ENCODE data around the gene OBP2B.
"Not testable (repeated sequence)": the region's sequence is repeated elsewhere in the genome, so short reads cannot be mapped to it uniquely, and the experiment has no call there.

OBP2B gene

DNA sequence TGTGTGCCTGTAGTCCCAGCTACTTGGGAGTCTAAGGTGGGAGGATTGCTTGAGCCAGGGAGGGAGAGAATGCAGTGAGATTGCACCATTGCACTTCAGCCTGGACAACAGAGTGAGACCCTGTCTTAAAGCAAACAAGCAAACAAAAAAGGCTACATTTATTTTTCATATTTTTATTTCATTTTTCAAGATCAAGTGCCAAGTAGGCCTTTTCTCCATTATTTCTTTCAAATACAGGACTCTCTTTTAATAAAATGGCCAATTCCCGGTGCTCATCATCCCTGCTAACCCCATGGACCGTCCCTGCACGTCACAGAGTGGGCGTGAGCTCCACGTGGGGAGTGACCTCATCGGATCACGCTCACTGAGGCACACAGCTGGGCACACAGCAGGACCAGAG is 36.0 kb downstream of the OBP2B start:
- H3K4me3 ChIP-seq (ENCODE audit: low read length): no peak overlapping the region
- H3K27ac ChIP-seq (ENCODE audit: low read depth, low read length): no peak overlapping the region
- WGBS: 90% methylated on average over 7 of the region's 7 CpGs
- H3K9me3 ChIP-seq (ENCODE audit: insufficient read depth, low read depth, low read length): no peaks in the 10 kb centered on the region
- no peaks in the 10 kb centered on the region for H3K4me1 ChIP-seq (ENCODE audit: insufficient read depth, low read length)
- no peak overlapping the region for H3K9ac ChIP-seq (ENCODE audit: low read depth, low read length)
- peaks cover 11% of the 10 kb centered on the region for H3K27me3 ChIP-seq (ENCODE audit: insufficient read depth, low read length)
- H3K36me3 ChIP-seq (ENCODE audit: insufficient read depth, low read length): no peaks in the 10 kb centered on the region

DNA sequence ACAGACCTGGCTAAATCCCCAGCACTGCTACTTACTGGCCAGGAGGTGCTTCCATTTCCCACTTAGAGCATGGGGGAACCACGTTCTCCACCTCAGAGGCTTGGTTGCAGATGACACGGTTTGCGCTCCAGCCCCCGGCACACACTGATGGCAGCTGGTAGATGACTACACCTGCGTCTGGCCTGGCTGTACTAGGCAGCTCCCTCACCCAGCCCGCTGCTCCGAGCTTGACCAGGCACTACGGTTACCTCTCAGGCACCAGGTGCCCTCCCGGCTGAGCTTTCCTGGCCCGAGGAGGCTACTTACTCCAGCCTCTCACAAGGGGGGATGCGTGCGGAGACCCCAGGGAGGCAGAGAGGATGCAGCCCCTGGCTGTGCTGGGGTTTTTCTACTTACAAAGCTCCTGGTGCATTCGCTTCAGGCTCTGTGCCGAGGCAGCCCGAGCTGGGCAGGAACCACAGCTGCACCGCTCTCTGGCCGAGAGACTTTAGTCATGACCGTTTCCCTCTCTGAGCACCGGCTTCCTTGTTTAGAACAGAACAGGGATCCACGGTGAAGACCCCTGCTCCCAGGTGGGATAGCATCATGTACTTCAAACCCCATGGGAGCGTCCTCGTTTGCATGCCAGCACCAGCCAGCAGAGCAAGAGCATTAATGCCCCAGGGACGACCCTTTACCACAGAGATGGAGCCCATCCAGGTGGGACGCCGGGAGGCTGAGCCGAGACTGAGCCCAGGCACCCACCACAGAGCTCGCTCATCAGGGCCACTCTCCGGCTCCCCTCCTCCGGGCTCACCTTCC is 37.7 kb downstream of the OBP2B start:
- Histone ChIP-seq H3K27me3 (ENCODE audit: insufficient read depth, low read length) (peaks cover 11% of the 10 kb centered on the region), H3K4me3 (ENCODE audit: low read length) (no peak overlapping the region), H3K27ac (ENCODE audit: low read depth, low read length) (no peak overlapping the region), H3K9ac (ENCODE audit: low read depth, low read length) (no peak overlapping the region), H3K4me1 (ENCODE audit: insufficient read depth, low read length) (no peaks in the 10 kb centered on the region), H3K36me3 (ENCODE audit: insufficient read depth, low read length) (no peaks in the 10 kb centered on the region), H3K9me3 (ENCODE audit: insufficient read depth, low read depth, low read length) (no peaks in the 10 kb centered on the region)
- WGBS: 91% methylated on average over 29 of the region's 29 CpGs

DNA sequence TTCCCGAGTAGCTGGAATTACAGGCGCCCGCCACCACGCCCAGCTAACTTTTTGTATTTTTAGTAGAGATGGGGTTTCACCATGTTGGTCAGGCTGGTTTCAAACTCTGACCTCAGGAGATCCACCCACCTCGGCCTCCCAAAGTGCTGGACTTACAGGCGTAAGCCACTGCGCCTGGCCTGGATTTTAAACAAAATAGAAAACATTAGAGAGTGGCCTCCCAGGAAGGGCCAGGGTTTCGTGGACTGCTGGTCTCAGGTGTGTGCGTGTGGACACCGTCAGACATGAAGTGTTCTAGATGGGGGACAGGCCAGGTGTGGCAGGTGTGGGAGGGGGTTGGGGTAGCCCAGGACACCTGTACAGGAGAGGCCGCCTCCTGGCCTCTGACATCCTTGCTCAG is 38.3 kb downstream of the OBP2B start:
- Histone ChIP-seq H3K27me3 (ENCODE audit: insufficient read depth, low read length) (peaks cover 11% of the 10 kb centered on the region), H3K27ac (ENCODE audit: low read depth, low read length) (no peak overlapping the region), H3K9me3 (ENCODE audit: insufficient read depth, low read depth, low read length) (no peaks in the 10 kb centered on the region), H3K9ac (ENCODE audit: low read depth, low read length) (no peak overlapping the region), H3K4me3 (ENCODE audit: low read length) (no peak overlapping the region), H3K4me1 (ENCODE audit: insufficient read depth, low read length) (no peaks in the 10 kb centered on the region), H3K36me3 (ENCODE audit: insufficient read depth, low read length) (no peaks in the 10 kb centered on the region)
- 92% methylated on average over 11 of the region's 11 CpGs for WGBS

DNA sequence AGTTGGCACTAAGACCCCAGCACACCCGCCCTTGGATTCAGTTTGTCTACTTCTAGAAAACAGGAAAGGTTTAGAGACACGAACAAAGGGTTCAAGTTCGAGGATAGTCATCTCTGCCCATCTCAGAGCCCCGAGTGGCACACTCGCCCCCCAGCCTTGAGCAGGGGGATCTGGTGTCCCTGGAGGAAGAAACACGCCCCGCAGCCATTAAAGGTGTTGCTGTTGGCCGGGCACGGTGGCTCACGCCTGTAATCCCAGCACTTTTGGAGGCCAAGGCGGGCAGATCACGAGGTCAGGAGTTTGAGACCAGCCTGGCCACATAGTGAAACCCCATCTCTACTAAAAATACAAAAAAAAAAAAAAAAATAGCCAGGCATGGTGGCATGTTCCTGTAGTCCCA is 39.4 kb downstream of the OBP2B start:
- peaks cover 11% of the 10 kb centered on the region for H3K27me3 ChIP-seq (ENCODE audit: insufficient read depth, low read length)
- not testable (repeated sequence) for H3K9me3 ChIP-seq (ENCODE audit: insufficient read depth, low read depth, low read length); H3K4me3 ChIP-seq (ENCODE audit: low read length); H3K36me3 ChIP-seq (ENCODE audit: insufficient read depth, low read length); H3K27ac ChIP-seq (ENCODE audit: low read depth, low read length); H3K4me1 ChIP-seq (ENCODE audit: insufficient read depth, low read length); H3K9ac ChIP-seq (ENCODE audit: low read depth, low read length)
- WGBS: 94% methylated on average over 12 of the region's 12 CpGs

DNA sequence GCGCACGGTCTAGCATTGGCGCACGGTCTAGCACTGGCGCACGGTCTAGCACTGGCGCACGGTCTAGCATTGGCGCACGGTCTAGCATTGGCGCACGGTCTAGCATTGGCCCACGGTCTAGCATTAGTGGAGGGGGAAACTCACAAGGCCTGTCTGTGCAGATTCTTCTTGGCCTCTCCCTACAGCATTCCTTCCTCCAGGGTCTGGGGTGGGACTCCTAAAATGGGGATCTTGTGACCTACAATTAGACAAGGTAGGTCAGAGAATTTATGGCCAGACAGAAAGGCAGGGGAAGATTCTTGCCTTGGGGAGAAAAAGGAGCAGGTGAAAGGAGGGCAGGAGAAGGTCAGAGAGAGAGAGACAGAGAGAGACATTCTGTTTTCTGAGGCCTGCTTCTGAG is 39.9 kb downstream of the OBP2B start:
- WGBS: 93% methylated on average over 13 of the region's 13 CpGs
- no peak overlapping the region for H3K9ac ChIP-seq (ENCODE audit: low read depth, low read length)

DNA sequence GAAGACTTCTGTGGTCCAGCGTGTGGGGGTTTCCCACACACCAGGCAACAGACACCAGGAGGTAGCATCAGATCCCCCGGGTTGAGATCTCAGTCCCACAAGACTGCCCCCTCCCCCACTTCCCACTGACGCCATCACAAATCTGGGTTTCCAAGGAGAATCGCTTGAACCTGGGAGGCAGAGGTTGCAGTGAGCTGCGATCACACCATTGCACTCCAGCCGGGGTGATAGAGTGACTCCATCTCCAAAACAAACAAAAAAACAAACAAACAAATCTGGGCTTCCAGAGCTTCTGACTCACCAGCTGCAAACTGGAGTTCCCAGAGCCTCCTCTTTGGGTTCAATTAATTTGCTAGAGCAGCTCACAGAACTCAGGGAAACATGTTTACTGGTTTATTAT is 40.6 kb downstream of the OBP2B start:
- WGBS: 37% methylated on average over 6 of the region's 6 CpGs
- no peaks in the 10 kb centered on the region; the same call in 1 of the 2 replicates for H3K4me1 ChIP-seq (ENCODE audit: insufficient read depth, low read length)

More for the DNA sequence above, 39.9 kb downstream of the OBP2B start:
- no peaks in the 10 kb centered on the region for H3K9me3 ChIP-seq (ENCODE audit: insufficient read depth, low read depth, low read length)
- H3K4me1 ChIP-seq (ENCODE audit: insufficient read depth, low read length): no peaks in the 10 kb centered on the region; the same call in 1 of the 2 replicates
- no peak overlapping the region for H3K27ac ChIP-seq (ENCODE audit: low read depth, low read length)
- no peak overlapping the region for H3K4me3 ChIP-seq (ENCODE audit: low read length)
- H3K27me3 ChIP-seq (ENCODE audit: insufficient read depth, low read length): peaks cover 11% of the 10 kb centered on the region
- no peaks in the 10 kb centered on the region for H3K36me3 ChIP-seq (ENCODE audit: insufficient read depth, low read length)

DNA sequence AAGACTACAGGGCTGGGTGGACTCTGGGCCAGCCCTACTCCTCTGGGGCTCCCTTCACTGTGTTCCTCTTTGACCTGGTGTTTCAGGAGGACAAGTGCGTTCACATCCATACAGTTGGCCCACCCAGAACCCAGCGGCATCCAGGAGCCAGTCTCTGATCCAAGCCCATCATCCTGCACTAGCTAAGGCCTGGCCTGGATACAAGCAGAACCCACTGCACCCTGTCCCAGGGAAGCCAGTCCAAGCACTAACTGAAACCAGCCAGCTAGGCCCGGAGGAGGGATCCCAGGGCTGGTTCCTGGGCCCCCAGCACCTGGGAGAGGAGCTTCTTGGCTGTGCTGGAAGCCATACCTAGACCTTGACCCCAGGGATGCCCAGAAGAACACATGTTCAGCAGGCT is 41.3 kb downstream of the OBP2B start:
- Histone ChIP-seq H3K9ac (ENCODE audit: low read depth, low read length) (no peak overlapping the region), H3K4me3 (ENCODE audit: low read length) (no peak overlapping the region), H3K36me3 (ENCODE audit: insufficient read depth, low read length) (no peaks in the 10 kb centered on the region), H3K27me3 (ENCODE audit: insufficient read depth, low read length) (peaks cover 18% of the 10 kb centered on the region), H3K27ac (ENCODE audit: low read depth, low read length) (no peak overlapping the region), H3K4me1 (ENCODE audit: insufficient read depth, low read length) (no peaks in the 10 kb centered on the region; the same call in 1 of the 2 replicates), H3K9me3 (ENCODE audit: insufficient read depth, low read depth, low read length) (no peaks in the 10 kb centered on the region)
- WGBS: 97% methylated on average over 3 of the region's 3 CpGs

More for the DNA sequence above, 40.6 kb downstream of the OBP2B start:
- H3K9me3 ChIP-seq (ENCODE audit: insufficient read depth, low read depth, low read length): no peaks in the 10 kb centered on the region
- H3K27ac ChIP-seq (ENCODE audit: low read depth, low read length): no peak overlapping the region
- H3K9ac ChIP-seq (ENCODE audit: low read depth, low read length): no peak overlapping the region
- no peaks in the 10 kb centered on the region for H3K36me3 ChIP-seq (ENCODE audit: insufficient read depth, low read length)
- no peak overlapping the region for H3K4me3 ChIP-seq (ENCODE audit: low read length)
- peaks cover 11% of the 10 kb centered on the region for H3K27me3 ChIP-seq (ENCODE audit: insufficient read depth, low read length)

DNA sequence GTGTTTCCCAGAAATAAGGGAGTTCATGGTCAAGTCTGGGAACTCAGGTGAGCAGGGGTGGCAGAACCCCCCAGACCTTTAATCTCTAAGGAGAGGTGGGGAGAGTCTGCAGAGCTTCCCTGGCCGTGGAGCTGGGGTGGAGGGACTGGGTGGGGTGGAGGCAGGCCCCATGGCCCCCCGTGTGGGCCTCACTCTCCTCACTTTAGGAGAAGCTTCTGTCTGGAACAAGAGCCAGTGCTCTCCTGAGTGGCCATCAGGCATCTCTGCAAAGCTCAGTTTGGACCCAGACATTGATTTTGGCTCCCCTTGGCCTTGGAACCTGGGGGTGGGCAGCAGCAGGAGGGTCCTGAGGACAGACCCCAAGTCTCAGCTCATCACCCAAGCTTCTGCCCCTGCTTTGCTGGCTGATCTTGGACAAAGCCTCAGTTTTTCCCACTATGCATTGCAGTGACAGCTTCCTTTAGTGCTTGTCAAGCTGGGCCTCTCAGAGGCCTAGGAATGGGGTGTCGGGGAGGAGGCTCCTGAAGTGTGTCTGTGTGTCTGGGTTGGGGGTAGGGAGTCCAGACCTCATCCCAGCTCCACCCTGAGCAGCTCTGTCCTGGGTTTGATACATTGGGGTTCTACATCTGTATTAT is 41.8 kb downstream of the OBP2B start:
- Histone ChIP-seq H3K27me3 (ENCODE audit: insufficient read depth, low read length) (peaks cover 23% of the 10 kb centered on the region), H3K36me3 (ENCODE audit: insufficient read depth, low read length) (no peaks in the 10 kb centered on the region), H3K27ac (ENCODE audit: low read depth, low read length) (no peak overlapping the region), H3K4me3 (ENCODE audit: low read length) (no peak overlapping the region), H3K4me1 (ENCODE audit: insufficient read depth, low read length) (no peaks in the 10 kb centered on the region; the same call in 1 of the 2 replicates), H3K9ac (ENCODE audit: low read depth, low read length) (no peak overlapping the region), H3K9me3 (ENCODE audit: insufficient read depth, low read depth, low read length) (no peaks in the 10 kb centered on the region)
- WGBS: 90% methylated on average over 3 of the region's 3 CpGs

DNA sequence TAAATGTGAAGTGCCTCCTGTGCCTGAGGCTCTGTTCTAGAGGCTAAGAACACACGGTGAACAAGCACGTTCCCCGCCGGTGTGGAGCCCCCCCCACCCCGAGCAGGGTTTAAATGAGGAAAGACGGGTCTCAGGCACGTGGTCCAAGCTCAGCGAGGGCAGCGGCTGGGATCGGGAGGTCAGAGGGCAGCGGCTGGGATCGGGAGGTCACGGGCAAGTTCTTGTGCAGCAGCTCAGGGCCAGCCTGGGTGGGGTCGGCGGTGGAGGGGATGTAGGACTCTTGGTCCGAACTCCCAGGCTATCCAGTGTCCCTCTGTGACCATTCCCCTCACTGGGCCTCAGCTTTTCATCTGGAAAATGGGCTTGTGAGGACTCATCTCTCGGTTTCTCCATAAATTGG is 42.7 kb downstream of the OBP2B start:
- Histone ChIP-seq H3K4me1 (ENCODE audit: insufficient read depth, low read length) (no peaks in the 10 kb centered on the region; the same call in 1 of the 2 replicates), H3K27me3 (ENCODE audit: insufficient read depth, low read length) (peaks cover 24% of the 10 kb centered on the region), H3K9ac (ENCODE audit: low read depth, low read length) (no peak overlapping the region), H3K36me3 (ENCODE audit: insufficient read depth, low read length) (no peaks in the 10 kb centered on the region), H3K27ac (ENCODE audit: low read depth, low read length) (no peak overlapping the region), H3K4me3 (ENCODE audit: low read length) (no peak overlapping the region), H3K9me3 (ENCODE audit: insufficient read depth, low read depth, low read length) (no peaks in the 10 kb centered on the region)
- 91% methylated on average over 17 of the region's 17 CpGs for WGBS

DNA sequence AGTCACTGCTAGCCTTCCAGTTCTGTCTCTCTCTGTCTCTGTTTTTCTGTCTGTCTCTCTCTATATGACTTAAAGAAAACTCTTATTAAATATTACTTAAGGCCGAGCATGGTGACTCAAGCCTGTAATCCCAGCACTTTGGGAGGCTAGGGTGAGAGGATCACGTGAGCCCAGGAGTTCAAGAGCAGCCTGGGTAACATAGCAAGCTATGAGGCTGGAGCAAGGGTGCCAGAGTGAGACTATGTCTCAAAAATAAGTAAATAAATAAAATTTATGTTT is 43.7 kb downstream of the OBP2B start:
- Histone ChIP-seq H3K4me3 (ENCODE audit: low read length) (no peak overlapping the region), H3K9me3 (ENCODE audit: insufficient read depth, low read depth, low read length) (no peaks in the 10 kb centered on the region), H3K27me3 (ENCODE audit: insufficient read depth, low read length) (peaks cover 24% of the 10 kb centered on the region), H3K9ac (ENCODE audit: low read depth, low read length) (no peak overlapping the region), H3K36me3 (ENCODE audit: insufficient read depth, low read length) (no peaks in the 10 kb centered on the region), H3K4me1 (ENCODE audit: insufficient read depth, low read length) (no peaks in the 10 kb centered on the region; the same call in 1 of the 2 replicates), H3K27ac (ENCODE audit: low read depth, low read length) (no peak overlapping the region)
- WGBS: 91% methylated on average over 2 of the region's 2 CpGs

DNA sequence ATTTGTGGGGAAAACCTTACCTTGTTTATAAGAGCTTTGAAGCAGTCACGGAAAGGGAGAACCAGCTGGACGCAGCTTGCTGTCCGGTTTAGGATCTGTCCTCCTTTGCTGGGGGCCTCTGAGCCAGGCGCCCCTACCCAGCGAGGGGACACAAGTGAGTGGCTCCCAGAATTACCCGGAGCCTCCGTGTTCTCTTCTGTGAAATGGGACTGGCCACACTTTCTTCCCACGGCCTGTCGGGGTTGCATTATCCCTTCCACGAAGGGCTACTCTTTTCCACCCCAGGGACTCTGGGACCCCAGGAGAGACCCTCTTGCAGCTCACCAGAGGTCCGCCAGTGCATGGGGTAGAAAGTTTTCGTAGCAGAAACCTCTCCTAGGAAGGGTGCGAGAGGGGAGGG is 44.9 kb downstream of the OBP2B start:
- H3K27ac ChIP-seq (ENCODE audit: low read depth, low read length): no peak overlapping the region
- H3K4me3 ChIP-seq (ENCODE audit: low read length): peak overlapping the region; percentile 56
- 79% methylated on average over 13 of the region's 13 CpGs for WGBS
- H3K36me3 ChIP-seq (ENCODE audit: insufficient read depth, low read length): no peaks in the 10 kb centered on the region
- H3K9me3 ChIP-seq (ENCODE audit: insufficient read depth, low read depth, low read length): no peaks in the 10 kb centered on the region
- no peaks in the 10 kb centered on the region; the same call in 1 of the 2 replicates for H3K4me1 ChIP-seq (ENCODE audit: insufficient read depth, low read length)
- peak overlapping the region; percentile 37; the same call in 1 of the 2 replicates for H3K9ac ChIP-seq (ENCODE audit: low read depth, low read length)
- peaks cover 24% of the 10 kb centered on the region for H3K27me3 ChIP-seq (ENCODE audit: insufficient read depth, low read length)

All from HUES64 (cell line).